Mucosa of descending colon (tissue), 3 donors: Measurements from ENCODE around the gene FSTL3. TPM values are rescaled to one million over a fixed set of nuclear protein-coding genes. Genes with fewer than 3 reads are reported as not detected.

Source experiments
- ATAC-seq: fragments of 200-7000 bp; cut with Tn5 transposase; one replicate; pipeline ENCODE4 v1.9.1; 2020; ENCODE audit warnings: mild to moderate bottlenecking, moderate library complexity
- DNase-seq, 3 donors: peaks; one replicate each; pipeline ENCODE4 v3.0.0-alpha.2; 2020
- H3K36me3 ChIP-seq: fragments of 200-600 bp; one replicate; pipeline ENCODE4 v1.8.0; 2021; ENCODE audit warnings: low read depth, mild to moderate bottlenecking
- H3K4me1 ChIP-seq: fragments of 200-600 bp; one replicate; pipeline ENCODE4 v1.8.0; 2021; ENCODE audit warnings: low read depth, mild to moderate bottlenecking
- H3K4me3 ChIP-seq: fragments of 200-600 bp; one replicate; pipeline ENCODE4 v1.8.0; 2021; ENCODE audit warnings: mild to moderate bottlenecking
- H3K9me3 ChIP-seq: fragments of 200-600 bp; one replicate; pipeline ENCODE4 v1.8.0; 2021; ENCODE audit warnings: mild to moderate bottlenecking
- intact Hi-C, 2 donors: fragments of 100-400 bp; cut with DNase I in 1 of 2; cut with micrococcal nuclease in 1 of 2; formaldehyde crosslinking; loops; one replicate each; pipeline versions ENCODE4 v1.11.0 to v1.11.1; 2022; cut with DNase I, micrococcal nuclease
- total RNA-seq, 3 donors: library from RNA; stranded (reverse); fragmentation: NEBNext Ultra II Directional in 2 of 3; extraction: Animal tissue kit (Norgen Biotek cat#: 25700) in 2 of 3; gene quantifications; one replicate each; pipeline versions ENCODE4 v1.2.1 to v1.2.4, GENCODE V29; 2021 to 2023
- TF ChIP-seq, protein P1 (sequence below): fragments of 200-600 bp; IDR thresholded peaks from one replicate; pipeline ENCODE4 v1.8.0; 2022; ENCODE audit warnings: antibody characterized with exemption, mild to moderate bottlenecking
- donor health status: DM: no; HTN: no; CAD: no; lungs with moderate emphysema.
- donor health status: DM: no; HTN: no; CAD: no.
- donor health status: DM: no; HTN: yes; CAD: no.

The FSTL3 gene
- total RNA-seq, 3 donors from 2014 or later, result 2.6 to 25.0 (median 12.8) TPM

DNA sequence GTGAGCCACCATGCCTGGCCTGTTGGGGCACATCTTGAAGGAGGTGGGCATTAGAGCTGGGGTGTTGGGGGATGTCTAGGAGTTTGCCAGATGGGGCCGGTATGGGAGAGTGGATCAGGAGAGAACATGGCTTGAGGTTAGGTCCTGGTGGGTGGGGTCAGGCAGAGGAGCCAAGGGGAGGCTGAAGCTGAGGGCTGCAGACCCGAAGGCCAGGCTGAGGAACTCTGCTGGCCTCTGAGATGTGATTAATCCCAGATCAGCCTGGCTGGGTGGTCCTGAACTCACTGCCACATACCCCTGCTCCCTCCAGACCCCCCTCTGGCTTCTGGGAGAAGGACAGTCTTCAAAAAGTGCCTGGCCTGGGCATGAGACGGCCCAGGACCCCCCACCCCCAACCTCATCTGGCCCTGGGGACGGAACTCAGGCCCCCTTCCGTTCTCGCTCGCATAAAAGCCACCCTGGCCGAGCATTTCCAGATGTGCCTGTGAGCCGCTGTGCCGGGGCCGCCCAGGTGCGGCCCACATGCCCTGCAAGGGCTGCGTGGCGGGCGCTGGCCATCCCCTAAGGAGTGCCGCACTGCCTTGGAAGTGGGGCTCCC is 2.7 kb downstream of the FSTL3 start:
- Histone ChIP-seq H3K36me3 (no peaks in the 10 kb centered on the region), H3K4me3 (no peak overlapping the region), H3K4me1 (peaks cover 12% of the 10 kb centered on the region), H3K9me3 (no peaks in the 10 kb centered on the region)
- ATAC-seq (no peak), DNase-seq (no peak)
- TF ChIP-seq, protein P1, sequence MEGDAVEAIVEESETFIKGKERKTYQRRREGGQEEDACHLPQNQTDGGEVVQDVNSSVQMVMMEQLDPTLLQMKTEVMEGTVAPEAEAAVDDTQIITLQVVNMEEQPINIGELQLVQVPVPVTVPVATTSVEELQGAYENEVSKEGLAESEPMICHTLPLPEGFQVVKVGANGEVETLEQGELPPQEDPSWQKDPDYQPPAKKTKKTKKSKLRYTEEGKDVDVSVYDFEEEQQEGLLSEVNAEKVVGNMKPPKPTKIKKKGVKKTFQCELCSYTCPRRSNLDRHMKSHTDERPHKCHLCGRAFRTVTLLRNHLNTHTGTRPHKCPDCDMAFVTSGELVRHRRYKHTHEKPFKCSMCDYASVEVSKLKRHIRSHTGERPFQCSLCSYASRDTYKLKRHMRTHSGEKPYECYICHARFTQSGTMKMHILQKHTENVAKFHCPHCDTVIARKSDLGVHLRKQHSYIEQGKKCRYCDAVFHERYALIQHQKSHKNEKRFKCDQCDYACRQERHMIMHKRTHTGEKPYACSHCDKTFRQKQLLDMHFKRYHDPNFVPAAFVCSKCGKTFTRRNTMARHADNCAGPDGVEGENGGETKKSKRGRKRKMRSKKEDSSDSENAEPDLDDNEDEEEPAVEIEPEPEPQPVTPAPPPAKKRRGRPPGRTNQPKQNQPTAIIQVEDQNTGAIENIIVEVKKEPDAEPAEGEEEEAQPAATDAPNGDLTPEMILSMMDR, result no peak
- intact Hi-C loops, result no loop called here

DNA sequence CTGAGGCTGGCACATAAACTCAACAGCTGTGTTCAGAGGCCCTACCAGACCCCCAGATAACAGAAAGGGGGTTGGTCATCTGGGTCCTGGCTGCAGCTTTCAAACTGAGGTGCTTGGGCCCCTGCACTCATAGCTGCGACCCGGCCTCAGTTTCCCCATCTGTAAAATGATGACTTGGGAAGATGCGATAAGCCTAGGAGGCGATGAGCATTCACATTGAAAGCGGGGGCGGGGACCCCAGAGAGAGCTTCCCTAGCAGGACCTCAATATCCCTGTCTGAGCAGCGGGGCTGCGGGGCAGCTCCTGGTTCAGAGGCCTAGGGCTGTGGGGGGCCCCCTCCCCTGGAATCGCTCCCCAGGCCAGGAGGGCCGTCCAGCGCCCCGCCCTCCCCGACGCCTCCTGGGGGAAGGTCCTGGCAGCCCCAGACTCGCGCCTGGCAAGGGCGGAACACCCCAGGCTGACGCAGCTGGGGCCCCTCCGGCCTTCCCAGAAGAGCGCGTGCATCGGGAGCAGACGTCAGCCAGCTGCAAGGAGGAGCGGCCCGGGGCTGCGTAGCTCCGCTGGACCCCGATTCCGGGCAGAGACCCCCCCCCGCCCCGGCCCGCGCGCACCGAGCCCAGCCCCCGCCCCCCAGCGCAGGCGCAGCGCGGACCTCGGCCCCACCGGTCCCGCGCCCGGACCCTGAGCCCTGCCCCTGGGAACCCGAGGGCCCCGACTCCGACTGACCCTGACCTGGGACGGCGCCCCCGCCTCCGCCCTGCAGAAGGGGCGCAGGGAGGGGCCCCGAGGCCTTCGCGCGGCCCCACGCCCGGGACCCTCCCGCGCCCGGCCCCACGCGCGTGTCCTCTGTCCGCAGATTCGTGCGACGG is 3.5 kb downstream of the FSTL3 start:
- ATAC-seq (peak; percentile 3), DNase-seq (peak; percentile 46 to 83 (median 73))
- intact Hi-C loops, result no loop called here
- TF ChIP-seq, protein P1, result no peak
- peaks cover 12% of the 10 kb centered on the region for H3K4me1 ChIP-seq
- H3K9me3 ChIP-seq, result no peaks in the 10 kb centered on the region
- peak overlapping the region; percentile 54 for H3K4me3 ChIP-seq
- H3K36me3 ChIP-seq, result no peaks in the 10 kb centered on the region

DNA sequence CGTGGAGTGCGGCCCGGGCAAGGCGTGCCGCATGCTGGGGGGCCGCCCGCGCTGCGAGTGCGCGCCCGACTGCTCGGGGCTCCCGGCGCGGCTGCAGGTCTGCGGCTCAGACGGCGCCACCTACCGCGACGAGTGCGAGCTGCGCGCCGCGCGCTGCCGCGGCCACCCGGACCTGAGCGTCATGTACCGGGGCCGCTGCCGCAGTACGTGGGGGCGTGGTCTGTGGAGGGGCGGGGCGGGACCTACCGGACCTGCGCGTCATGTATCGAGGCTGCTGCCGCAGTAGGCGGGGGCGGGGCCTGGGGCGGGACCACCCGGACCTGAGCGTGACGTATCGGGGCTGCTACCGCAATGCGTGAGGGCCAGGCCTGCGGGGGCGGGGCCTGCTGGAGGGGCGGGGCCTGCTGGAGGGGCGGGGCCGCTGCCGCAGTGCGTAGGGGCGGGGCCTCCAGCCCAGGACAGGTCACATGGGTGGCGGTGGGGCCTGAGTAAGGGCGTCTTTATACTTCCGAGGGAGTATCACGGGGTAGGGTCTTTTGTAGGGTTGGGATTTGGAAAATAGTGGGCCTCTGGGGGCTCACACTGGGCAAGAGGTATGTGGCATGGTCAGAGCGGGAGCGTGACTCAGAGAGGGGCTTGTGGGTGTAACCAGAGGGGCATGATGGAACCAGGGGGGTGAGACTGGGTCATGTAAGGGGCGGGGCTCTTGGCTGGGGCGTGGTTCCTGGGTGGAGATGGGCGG is 4.3 kb downstream of the FSTL3 start:
- Histone ChIP-seq H3K9me3 (no peaks in the 10 kb centered on the region), H3K4me1 (peaks cover 11% of the 10 kb centered on the region), H3K36me3 (no peaks in the 10 kb centered on the region), H3K4me3 (peak overlapping the region; percentile 54)
- ATAC-seq (peak; percentile 92), DNase-seq (peak; percentile 99 to 100 (median 100))
- TF ChIP-seq, protein P1, result peak; percentile 61
- intact Hi-C loops, result no loop called here

DNA sequence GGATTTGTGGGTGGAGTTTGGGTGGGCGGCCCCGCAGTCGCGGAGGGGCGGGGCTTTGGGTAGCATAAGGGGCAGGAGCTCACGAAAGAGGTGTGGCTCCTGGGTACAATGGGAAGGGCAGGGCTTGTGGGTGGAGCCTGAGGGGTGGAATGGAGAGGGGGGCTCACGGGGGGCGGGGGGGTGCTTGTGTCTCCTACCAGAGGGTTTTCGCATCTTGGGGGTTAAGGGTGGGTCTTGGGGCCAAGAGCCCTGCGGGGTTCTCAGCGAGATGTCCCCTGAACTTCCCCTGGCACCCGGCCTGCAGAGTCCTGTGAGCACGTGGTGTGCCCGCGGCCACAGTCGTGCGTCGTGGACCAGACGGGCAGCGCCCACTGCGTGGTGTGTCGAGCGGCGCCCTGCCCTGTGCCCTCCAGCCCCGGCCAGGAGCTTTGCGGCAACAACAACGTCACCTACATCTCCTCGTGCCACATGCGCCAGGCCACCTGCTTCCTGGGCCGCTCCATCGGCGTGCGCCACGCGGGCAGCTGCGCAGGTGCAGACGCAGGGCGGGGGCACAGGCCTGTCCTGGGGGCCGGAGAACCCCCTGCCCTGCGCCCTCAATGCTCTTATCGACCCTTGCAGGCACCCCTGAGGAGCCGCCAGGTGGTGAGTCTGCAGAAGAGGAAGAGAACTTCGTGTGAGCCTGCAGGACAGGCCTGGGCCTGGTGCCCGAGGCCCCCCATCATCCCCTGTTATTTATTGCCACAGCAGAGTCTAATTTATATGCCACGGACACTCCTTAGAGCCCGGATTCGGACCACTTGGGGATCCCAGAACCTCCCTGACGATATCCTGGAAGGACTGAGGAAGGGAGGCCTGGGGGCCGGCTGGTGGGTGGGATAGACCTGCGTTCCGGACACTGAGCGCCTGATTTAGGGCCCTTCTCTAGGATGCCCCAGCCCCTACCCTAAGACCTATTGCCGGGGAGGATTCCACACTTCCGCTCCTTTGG is 5.1 kb downstream of the FSTL3 start:
- TF ChIP-seq, protein P1, result no peak
- Histone ChIP-seq H3K9me3 (no peaks in the 10 kb centered on the region), H3K4me1 (peaks cover 5% of the 10 kb centered on the region), H3K4me3 (no peak overlapping the region), H3K36me3 (no peaks in the 10 kb centered on the region)
- intact Hi-C loops, result no loop called here
- ATAC-seq (no peak), DNase-seq (peak; percentile 82 to 95 (median 91))
